Panc1 (cell line): ENCODE measurements around the gene OPA1. TPM values are rescaled to one million over a fixed set of nuclear protein-coding genes. Genes with fewer than 3 reads are reported as not detected.

Experiments
- ATAC-seq: fragments of 200-7000 bp; cut with Tn5 transposase; 2 replicates; pipeline ENCODE4 v1.9.1; 2020; ENCODE audit warnings: mild to moderate bottlenecking, moderate library complexity
- BruUV-seq: library from RNA; stranded (reverse); fragments of 400-500 nt; replicated peaks from 2 replicates; lab custom pipeline; 2021; lab: Mats Ljungman, UMichigan
- CTCF ChIA-PET: fragments of 300-600 bp; sonication (Branson Sonifier 250); formaldehyde crosslinking; loops from one replicate; lab custom pipeline; 2022; ENCODE audit warnings: antibody characterized with exemption; lab: Charles Lee
- POLR2A ChIA-PET: fragments of 300-600 bp; sonication (Branson Sonifier 250); formaldehyde crosslinking; loops from one replicate; lab custom pipeline; 2022; ENCODE audit warnings: antibody characterized with exemption; lab: Charles Lee
- DNase-seq: peaks from one replicate; pipeline ENCODE4 v3.0.0-alpha.2; 2010; ENCODE audit warnings: low read depth, low spot score
- H3K27ac ChIP-seq: 2 replicates; pipeline ENCODE4 v1.5.1; 2011; ENCODE audit warnings: mild to moderate bottlenecking, low read length, inconsistent platforms
- H3K27me3 ChIP-seq: fragments of 200-500 bp; sonication (Bioruptor generic); 2 replicates; pipeline ENCODE4 v1.6.0; 2014; ENCODE audit warnings: low read length, inconsistent platforms; ENCODE audit not compliant: control insufficient read depth, insufficient read depth
- H3K36me3 ChIP-seq: fragments of 200-500 bp; sonication (Bioruptor generic); 2 replicates; pipeline ENCODE4 v1.5.1; 2014; ENCODE audit warnings: inconsistent platforms, mild to moderate bottlenecking, low read length, moderate library complexity; ENCODE audit not compliant: control insufficient read depth, insufficient read depth
- H3K4me1 ChIP-seq: 2 replicates; pipeline ENCODE4 v1.5.1; 2011; ENCODE audit warnings: inconsistent platforms, mild to moderate bottlenecking, low read length, moderate library complexity; ENCODE audit not compliant: control insufficient read depth, insufficient read depth
- H3K4me3 ChIP-seq, 2 experiments: 2 replicates each; pipeline ENCODE4 v1.5.1; 2011 to 2012; ENCODE audit warnings: low read depth in 2 of 2, low read length in 2 of 2, mild to moderate bottlenecking in 2 of 2, inconsistent platforms in 1 of 2, moderate library complexity in 1 of 2
- H3K9me3 ChIP-seq: fragments of 200-500 bp; sonication (Bioruptor generic); 2 replicates; pipeline ENCODE4 v1.5.1; 2014; ENCODE audit warnings: low read depth, mild to moderate bottlenecking, inconsistent platforms, low read length, moderate library complexity; ENCODE audit not compliant: control insufficient read depth, insufficient read depth
- CTCF ChIP-seq: fragments of 450-650 bp; IDR thresholded peaks from 2 replicates; pipeline ENCODE4 v1.5.1; 2017; ENCODE audit warnings: mild to moderate bottlenecking
- POLR2AphosphoS5 ChIP-seq: IDR thresholded peaks from 2 replicates; pipeline ENCODE4 v1.6.1; 2012; ENCODE audit warnings: mild to moderate bottlenecking, low read depth, low read length, moderate library complexity
- REST ChIP-seq, 2 experiments: IDR thresholded peaks; 2 replicates each; pipeline ENCODE4 v1.6.1; 2011 to 2012; ENCODE audit warnings: low read depth in 2 of 2, control low read depth in 1 of 2, low read length in 1 of 2, mild to moderate bottlenecking in 1 of 2, moderate library complexity in 1 of 2; ENCODE audit not compliant: insufficient read depth in 1 of 2
- SIN3A ChIP-seq: IDR thresholded peaks from 2 replicates; pipeline ENCODE4 v1.6.1; 2012; ENCODE audit warnings: low read depth, mild to moderate bottlenecking, low read length, moderate library complexity, borderline replicate concordance; ENCODE audit not compliant: insufficient read depth
- TCF7L2 ChIP-seq: IDR thresholded peaks from 2 replicates; pipeline ENCODE4 v1.6.1; 2011; ENCODE audit warnings: mild to moderate bottlenecking, low read depth, low read length, inconsistent platforms
- in situ Hi-C: cut with HindIII; loops from 2 replicates; pipeline ENCODE4 v1.10.0; 2016; ENCODE audit warnings: low sequenced_read_pairs, low pct_unique_long_range_greater_than_20kb
- intact Hi-C: fragments of 100-400 bp; cut with micrococcal nuclease; formaldehyde crosslinking; loops from one replicate; pipeline ENCODE4 v1.10.0; 2022; ENCODE audit not compliant: unreplicated experiment
- total RNA-seq: library from RNA; stranded (reverse); gene quantifications from one replicate; pipeline ENCODE4 v1.2.1, GENCODE V29; 2021; ENCODE audit not compliant: unreplicated experiment

The OPA1 gene
- total RNA-seq, 1 experiment from 2014 or later, result 109 TPM

GRCh38 chr3:193688834-193689714 lies 96.1 kb downstream of the OPA1 start:
- ChIA-PET POLR2A (no interaction called here), CTCF (no interaction called here)
- Histone ChIP-seq H3K27me3 (no peaks in the 10 kb centered on the region), H3K4me3 (no peak overlapping the region), H3K36me3 (0 out of 2 replicates have a peak, but pooled peaks cover 5% of the 10 kb centered on the region), H3K4me1 (no peaks in the 10 kb centered on the region), H3K9me3 (no peaks in the 10 kb centered on the region), H3K27ac (no peak overlapping the region)
- DNase-seq (no peak), ATAC-seq (no peak)
- no TSS peak for BruUV-seq
- intact Hi-C loops (no loop called here), in situ Hi-C loops (no loop called here)
- TF ChIP-seq TCF7L2 (no peak), REST (IDR thresholded peaks at IDR 0.05; ENCODE audit: insufficient read depth in 1 of 2, low read depth in 2 of 2, low read length in 1 of 2) (no peak), CTCF (no peak), SIN3A (no peak), POLR2AphosphoS5 (no peak)

GRCh38 chr3:193693774-193694173 lies 100.8 kb downstream of the OPA1 start:
- intact Hi-C loops, result no loop called here
- ATAC-seq (no peak), DNase-seq (no peak)
- Histone ChIP-seq H3K9me3 (no peaks in the 10 kb centered on the region), H3K36me3 (peaks cover 7% of the 10 kb centered on the region; the same call in 1 of the 2 replicates), H3K27me3 (no peaks in the 10 kb centered on the region), H3K4me3 (no peak overlapping the region), H3K27ac (no peak overlapping the region), H3K4me1 (no peaks in the 10 kb centered on the region)
- ChIA-PET CTCF (no interaction called here), POLR2A (no interaction called here)
- no TSS peak for BruUV-seq
- TF ChIP-seq TCF7L2, result no peak
- no peak for TF ChIP-seq REST (IDR thresholded peaks at IDR 0.05; ENCODE audit: insufficient read depth in 1 of 2, low read depth in 2 of 2, low read length in 1 of 2)
- no peak for TF ChIP-seq SIN3A
- no peak for TF ChIP-seq POLR2AphosphoS5
- TF ChIP-seq CTCF, result no peak
- in situ Hi-C loops, result no loop called here
